TTC549 (cell line): ENCODE measurements around the gene MAP7D1.
"Not testable (repeated sequence)": the region's sequence is repeated elsewhere in the genome, so short reads cannot be mapped to it uniquely, and the experiment has no call there.

Source experiments
- FAIRE-seq: peaks from 2 replicates; lab custom pipeline; 2012; peaks lifted over from hg19 to GRCh38; lab: Jason Lieb, UNC

Gene MAP7D1

DNA sequence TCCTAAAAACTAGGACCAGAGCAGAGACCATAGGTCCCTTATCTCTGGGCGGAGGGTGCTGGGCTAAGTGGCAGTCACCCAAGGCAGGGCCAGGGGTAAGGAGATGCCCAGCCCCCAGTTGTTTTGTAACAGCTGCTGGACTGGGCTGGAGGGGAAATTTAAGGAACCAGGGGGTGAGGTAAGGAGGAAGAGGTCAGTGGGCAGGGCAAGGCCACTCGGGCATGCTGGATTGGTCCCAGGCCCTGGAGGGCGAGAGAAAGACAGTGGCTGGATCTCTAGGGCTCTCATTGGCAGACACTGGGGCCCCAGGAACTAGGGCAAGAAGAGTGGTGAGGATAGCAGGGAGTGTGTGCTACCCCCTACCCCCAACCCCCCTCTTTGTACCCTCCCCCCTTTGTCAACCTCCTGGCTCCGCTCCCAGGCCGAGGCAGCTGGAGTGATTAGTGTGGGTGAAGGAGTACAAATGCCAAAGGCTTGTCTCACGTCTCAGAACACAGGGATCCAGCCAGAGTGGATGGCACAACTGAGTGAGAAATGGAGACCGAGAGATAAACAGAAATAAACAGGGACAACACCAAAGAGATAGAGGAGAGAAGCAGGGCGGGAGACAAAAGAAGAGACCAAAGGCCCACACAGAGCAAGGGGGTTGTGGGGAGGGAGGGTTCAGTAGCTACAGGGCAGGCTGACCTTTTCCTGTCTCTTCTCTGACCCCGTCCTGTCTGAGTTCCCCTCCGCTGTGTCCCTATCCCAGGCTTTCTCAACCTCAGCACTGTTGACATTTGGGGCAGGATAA is 47.8 kb downstream of the MAP7D1 start:
- FAIRE-seq, result no peak

DNA sequence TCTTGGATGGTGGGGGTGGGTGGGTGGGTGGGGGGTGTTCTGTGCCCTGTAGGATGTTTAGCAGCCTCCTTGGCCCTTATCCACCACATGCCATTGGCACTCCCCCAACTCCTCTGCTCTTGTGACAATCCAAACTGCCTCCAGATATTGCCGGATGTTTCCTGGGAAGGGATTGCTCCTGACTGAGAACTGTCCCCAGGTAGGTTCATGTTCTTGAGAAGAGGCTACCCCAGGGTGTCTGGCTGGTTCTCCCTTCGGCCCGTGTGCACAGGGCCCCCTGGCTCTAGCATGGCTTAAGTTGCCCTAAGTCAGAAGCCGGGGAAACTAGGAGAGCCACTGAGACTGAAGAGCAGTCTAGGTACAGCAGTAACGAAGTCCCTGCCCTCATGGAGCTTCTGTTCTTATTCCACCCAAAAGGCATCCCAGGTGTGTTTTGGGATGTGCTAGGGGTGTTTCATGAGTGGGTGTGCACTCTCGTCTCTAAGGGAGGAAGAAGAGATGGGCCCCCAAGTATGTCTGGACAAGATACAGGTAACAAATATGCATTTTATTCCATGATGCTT is 48.5 kb downstream of the MAP7D1 start:
- FAIRE-seq, result no peak

DNA sequence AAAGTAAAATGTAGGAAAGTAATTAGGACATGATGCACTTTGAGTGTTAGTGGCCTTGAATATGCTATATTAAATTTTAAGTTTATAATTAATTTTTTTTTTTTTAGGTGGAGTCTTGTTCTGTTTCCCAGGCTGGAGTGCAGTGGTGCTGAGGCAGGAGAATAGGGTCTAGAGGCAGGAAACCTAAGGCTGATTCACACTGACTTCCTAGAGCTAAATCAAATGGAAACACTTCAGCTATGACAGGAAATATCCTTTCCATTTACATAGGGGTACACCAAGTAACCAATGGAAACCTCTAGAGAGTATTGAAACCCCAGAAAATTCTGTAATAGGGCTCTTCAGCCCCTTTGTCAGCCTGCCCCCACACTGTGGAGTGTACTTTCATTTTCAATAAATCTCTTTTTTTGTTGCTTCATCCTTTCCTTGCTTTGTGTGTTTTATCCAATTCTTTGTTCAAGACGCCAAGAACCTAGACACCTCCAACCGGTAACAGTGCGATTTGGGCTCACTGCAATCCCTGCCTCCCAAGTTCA is 50.4 kb downstream of the MAP7D1 start:
- FAIRE-seq, result no peak

DNA sequence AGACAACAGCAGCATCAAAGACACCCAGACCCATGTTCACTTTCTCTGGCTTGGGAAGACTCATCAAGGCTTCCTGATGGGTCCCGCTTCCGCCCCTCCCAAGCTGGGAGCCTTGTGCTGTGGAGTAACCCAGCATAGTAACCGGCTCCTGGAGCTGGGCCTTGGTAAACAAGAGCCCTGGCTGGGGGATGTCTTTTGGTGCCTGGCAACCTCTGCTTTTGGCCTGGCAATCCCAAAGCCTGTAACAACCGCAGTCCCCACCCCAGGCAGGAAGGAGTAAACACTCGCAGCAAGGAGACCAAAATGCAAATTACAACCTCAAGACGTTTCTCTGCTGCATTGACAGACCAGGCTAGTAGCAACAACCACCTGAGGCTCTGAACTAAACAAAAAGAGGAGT is 51.4 kb downstream of the MAP7D1 start:
- FAIRE-seq, result no peak

DNA sequence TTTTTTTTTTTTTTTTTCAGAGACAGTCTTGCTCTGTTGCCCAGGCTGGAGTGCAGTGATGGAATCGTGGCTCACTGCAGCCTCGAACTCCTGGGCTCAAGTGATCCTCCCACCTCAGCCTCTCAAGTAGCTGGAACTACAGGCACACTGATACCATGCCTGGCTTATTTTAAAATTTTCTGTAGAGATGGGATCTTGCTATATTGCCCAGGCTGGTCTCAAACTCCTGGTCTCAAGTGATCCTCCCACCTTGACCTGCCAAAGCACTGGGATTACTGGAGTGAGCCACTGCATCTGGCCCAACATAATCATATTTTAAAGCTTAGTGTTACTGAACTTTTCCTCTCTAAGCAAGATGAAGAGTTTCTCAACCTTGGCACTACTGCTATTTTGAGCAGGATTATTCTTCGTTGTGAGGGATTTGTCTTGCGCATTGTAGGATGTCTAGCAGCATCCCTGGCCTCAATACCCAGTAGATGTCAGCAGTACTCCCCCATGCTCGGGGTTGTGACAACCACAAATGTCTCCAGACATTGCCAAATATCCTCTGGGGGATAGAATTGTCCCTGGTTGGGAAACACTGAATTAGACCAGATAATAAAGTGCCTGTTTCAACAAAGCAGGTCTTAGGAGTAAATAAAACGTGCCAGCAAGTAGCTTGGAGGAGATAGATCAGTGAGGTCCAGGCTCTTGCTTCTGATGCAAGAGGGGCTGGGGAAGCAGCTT is 53.2 kb downstream of the MAP7D1 start:
- FAIRE-seq, result no peak

DNA sequence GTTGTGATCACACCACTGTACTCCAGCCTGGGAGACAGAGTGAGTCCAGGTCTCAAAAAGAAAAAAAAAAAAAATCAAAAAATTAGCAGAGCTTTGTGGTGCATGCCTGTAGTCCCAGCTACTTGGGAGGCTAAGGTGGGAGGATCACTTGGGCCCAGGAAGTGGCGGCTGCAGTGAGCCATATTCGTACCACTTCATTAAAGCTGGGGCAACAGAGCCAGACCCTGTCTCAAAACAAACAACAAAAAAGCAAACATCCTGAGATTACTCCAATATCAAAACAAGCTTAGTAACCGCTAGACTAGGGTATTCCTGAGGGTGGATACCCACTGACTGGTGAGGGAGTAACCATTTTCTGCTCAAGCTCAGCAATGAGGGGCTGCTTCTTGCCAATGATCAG is 55.3 kb downstream of the MAP7D1 start:
- no peak for FAIRE-seq

DNA sequence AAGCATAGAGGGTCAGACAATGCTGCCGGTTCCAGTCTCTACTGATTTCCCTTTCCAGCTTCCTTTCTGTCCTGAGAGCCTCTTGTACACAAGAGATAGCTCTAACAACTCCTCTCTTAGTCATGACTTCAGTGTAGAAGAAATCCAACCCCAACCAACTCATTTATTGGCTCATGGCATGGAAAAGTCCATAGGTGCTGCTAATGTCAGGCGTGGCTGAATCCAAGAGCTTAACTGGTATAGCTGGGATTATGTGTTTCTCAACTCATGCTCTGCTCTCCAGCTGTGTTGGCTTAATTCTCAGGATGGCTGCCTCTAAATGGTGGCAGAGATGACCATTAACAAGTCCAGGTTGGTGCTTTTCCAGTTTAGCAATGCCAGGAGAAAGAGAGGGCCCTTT is 55.9 kb downstream of the MAP7D1 start:
- FAIRE-seq, result no peak

- no peak for FAIRE-seq
Observed at GRCh38 chr1:36212782-36213181, 56.8 kb downstream of the MAP7D1 start.

DNA sequence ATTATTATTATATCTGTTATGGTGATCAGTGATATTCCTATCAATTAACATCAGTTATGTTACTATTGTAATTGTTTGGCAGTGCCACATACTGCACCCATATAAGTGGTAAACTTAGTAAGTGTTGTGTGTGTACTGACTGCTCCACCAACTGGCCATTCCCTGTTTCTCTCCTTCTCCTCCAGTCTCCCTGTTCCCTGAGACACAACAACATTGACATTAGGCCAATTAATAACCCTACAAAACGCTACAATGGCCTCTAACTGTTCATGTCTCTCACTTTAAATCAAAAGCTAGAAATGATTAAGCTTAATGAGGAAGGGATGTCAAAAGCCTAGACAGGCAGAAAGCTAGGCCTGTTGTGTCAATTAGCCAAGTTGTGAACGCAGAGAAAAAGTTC is 61.7 kb downstream of the MAP7D1 start:
- FAIRE-seq, result no peak

DNA sequence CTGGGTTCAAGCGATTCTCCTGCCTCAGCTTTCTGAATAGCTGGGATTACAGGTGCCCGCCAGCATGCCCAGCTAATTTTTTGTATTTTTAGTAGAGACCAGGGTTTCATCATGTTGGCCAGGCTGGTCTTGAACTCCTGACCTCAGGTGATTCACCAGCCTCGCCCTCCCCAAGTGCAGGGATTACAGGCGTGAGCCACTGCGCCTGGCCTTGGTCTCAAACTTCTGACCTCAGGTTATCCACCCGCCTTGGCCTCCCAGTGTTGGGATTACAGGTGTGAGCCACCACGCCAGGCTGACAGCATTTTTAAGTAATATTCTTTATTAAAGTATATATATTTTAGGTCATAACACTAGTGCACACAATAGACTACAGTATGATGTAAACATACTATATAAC is 65.9 kb downstream of the MAP7D1 start:
- not testable (repeated sequence) for FAIRE-seq

DNA sequence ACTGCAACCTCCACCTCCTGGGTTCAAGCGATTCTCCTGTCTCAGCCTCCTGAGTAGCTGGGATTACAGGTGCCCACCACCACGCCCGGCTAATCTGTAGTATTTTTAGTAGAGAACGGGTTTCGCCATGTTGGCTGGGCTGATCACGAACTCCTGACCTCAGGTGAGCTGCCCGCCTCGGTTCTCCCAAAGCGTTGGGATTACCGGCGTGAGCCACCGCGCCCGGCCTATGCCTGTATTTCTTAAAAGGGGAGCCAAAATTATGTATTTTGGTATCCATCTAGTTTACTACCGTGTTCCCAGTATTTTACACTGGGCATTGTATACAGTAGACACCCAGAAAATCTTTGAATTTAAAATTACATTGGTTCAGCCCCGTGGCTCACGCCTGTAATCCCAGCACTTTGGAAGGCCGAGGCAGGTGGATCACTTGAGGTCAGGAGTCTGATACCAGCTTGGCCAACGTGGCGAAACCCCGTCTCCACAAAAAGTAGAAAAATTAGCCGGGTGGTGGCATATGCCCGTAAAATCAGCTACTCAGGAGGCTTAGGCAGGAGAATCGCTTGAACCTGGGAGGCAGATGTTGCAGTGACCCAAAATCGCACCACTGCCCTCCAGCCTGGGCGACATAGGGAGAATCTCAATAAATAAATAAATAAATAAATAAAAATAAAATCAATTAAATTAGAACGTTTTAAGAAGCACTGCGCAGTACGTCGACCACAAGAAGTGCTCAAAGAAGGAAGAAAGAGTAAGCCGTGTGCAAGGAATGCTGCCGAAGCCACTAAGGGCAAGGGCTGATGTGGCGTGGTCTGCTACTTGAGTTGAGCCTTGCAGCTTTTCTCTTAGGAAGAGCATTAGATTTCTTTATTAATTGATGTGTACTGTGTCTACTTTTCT is 66.8 kb downstream of the MAP7D1 start:
- FAIRE-seq, result no peak

- no peak for FAIRE-seq
Observed at GRCh38 chr1:36223381-36223995, 67.5 kb downstream of the MAP7D1 start.

- FAIRE-seq, result peak; percentile 91
Observed at GRCh38 chr1:36223996-36224536, 68.1 kb downstream of the MAP7D1 start, which contains the start of gene THRAP3. Gene THRAP3 (plus strand): TSS chr1:36224443. CDS start chr1:36282564, 58,121 bp downstream.

DNA sequence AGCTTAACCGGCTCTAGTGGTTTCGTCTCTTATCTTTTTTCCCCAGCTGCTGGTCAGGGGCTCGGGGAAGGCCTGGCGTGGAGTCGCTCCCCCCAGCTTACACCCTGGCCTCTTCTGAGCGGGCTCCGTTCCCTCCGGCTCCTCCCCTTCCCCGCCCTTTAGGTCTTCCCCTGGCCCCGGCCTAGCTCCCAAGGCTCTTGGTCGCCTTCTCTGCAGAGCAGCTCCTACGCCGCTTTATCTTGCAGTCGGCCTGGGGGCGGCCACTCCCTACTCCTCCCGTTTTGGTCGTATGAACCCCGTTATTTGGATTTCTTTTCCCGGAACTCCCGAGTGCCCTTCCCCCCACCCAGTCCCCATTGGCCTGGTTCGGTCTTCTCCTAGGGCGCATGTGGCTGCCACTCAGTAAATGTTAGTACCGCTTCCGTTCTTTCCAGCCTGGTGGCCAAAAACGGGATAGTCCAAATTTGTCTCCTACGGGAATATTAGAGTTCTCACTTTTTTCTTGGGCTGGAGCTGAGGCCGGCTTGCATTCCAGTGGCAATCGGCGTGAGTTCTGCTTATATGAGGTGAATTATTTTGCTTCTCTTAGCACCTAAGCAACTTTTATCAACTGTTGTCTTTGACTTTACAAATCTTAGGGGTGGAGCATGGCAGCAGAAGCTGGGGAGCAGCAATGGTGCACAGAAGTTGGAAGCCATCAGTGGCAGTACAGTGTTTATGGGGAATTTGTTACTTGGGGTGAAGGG is 68.8 kb downstream of the MAP7D1 start:
- no peak for FAIRE-seq

DNA sequence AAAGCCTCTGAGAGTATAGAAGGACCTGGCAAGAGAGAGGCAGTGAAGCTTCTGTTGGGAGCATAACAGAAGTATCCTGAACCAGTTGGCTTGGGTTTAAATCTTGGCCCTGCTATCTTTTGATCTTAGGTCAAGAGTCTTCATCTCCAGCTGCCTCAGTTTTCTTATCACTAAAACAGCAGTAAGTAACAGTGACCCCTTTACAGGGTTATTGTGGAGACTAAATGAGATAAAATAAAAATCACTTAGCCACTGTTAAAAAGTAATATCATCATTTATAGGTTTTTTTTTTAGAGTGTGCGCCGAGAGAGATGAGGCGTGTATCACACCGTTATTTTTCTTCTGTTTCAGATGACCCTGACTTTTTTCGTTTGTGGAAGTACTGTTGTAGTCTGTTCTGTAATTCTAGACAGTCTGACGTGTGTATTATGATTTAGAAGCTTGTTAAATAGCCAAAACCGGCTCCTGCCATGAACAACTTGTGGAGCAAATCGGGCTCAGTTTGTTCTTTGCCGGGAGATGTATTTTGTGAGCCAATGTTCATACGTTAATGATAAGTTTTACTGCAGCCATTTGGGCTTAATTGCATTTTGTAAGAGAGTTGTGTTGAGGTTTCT is 69.4 kb downstream of the MAP7D1 start:
- FAIRE-seq, result no peak

GRCh38 chr1:36230279-36230678 is 74.3 kb downstream of the MAP7D1 start:
- FAIRE-seq, result not testable (repeated sequence)
